Tibial nerve (tissue), 3 donors: ENCODE measurements around the gene HES5.

Experiments
- CTCF ChIP-seq, 5 experiments: fragments of 200-600 bp in 3 of 5; fragments of 450-650 bp in 2 of 5; sonication (generic) in 3 of 5; IDR thresholded peaks; one replicate each; pipeline ENCODE4 v1.5.1; 2016 to 2019; ENCODE audit warnings: antibody characterized with exemption in 5 of 5, mild to moderate bottlenecking in 3 of 5, moderate library complexity in 2 of 5
- POLR2A ChIP-seq, 2 donors: fragments of 450-650 bp; IDR thresholded peaks; one replicate each; pipeline ENCODE4 v1.6.1; 2017; ENCODE audit warnings: antibody characterized with exemption in 2 of 2, mild to moderate bottlenecking in 2 of 2, moderate library complexity in 2 of 2

- TF ChIP-seq POLR2A (IDR thresholded peaks at IDR 0.05) (no peak), CTCF (IDR thresholded peaks at IDR 0.05) (no peak)
Measured at GRCh38 chr1:2499986-2500596, 30.0 kb downstream of the HES5 start.
